ENCODE measurements around the gene SYTL2. TPM values are rescaled to one million over a fixed set of nuclear protein-coding genes. Genes with fewer than 3 reads are reported as not detected.

The SYTL2 gene
- polyA plus RNA-seq, 1 donor from 2014 or later, result 2.3 TPM

DNA sequence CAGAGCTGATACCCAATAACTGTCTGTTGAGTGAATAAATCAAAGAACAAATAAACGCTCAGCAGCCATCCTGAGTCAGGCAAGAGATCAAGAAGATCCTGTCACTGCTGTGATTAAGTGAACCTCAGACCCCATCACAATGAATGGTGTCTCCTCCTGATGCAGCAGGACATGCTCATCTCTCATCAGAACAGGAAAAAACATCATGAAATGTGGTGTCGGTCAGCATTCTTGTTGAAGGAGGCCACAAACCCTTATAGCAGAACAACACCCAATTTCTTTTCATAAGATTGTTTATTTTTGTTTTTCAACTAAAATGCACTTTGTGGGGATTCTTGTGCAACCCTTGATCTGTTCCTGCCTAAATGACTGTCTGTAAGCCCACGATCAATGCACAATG, 60.3 kb downstream of the SYTL2 start:
- Histone ChIP-seq H3K4me3 (ENCODE audit: low read length) (no peak overlapping the region), H4K20me1 (ENCODE audit: insufficient read depth) (no peaks in the 10 kb centered on the region), H3K9me2 (ENCODE audit: insufficient read depth, low read length) (no peaks in the 10 kb centered on the region), H3K36me3 (ENCODE audit: insufficient read depth, low read length) (no peaks in the 10 kb centered on the region), H3F3A (ENCODE audit: insufficient read depth, low read length, poor library complexity, severe bottlenecking) (no peaks in the 10 kb centered on the region), H3K27ac (ENCODE audit: low read length) (no peak overlapping the region), H3K79me2 (replicated peaks; ENCODE audit: insufficient read depth, low read length) (no peaks in the 10 kb centered on the region), H3K9me3 (ENCODE audit: low read length) (no peaks in the 10 kb centered on the region), H3K9ac (ENCODE audit: low read length) (no peak overlapping the region), H3K27me3 (ENCODE audit: insufficient read depth, low read depth, low read length) (no peaks in the 10 kb centered on the region), H2AFZ (ENCODE audit: low read depth, low read length) (no peak overlapping the region), H3K4me2 (ENCODE audit: low read length) (no peak overlapping the region)
- TF ChIP-seq, protein P1, sequence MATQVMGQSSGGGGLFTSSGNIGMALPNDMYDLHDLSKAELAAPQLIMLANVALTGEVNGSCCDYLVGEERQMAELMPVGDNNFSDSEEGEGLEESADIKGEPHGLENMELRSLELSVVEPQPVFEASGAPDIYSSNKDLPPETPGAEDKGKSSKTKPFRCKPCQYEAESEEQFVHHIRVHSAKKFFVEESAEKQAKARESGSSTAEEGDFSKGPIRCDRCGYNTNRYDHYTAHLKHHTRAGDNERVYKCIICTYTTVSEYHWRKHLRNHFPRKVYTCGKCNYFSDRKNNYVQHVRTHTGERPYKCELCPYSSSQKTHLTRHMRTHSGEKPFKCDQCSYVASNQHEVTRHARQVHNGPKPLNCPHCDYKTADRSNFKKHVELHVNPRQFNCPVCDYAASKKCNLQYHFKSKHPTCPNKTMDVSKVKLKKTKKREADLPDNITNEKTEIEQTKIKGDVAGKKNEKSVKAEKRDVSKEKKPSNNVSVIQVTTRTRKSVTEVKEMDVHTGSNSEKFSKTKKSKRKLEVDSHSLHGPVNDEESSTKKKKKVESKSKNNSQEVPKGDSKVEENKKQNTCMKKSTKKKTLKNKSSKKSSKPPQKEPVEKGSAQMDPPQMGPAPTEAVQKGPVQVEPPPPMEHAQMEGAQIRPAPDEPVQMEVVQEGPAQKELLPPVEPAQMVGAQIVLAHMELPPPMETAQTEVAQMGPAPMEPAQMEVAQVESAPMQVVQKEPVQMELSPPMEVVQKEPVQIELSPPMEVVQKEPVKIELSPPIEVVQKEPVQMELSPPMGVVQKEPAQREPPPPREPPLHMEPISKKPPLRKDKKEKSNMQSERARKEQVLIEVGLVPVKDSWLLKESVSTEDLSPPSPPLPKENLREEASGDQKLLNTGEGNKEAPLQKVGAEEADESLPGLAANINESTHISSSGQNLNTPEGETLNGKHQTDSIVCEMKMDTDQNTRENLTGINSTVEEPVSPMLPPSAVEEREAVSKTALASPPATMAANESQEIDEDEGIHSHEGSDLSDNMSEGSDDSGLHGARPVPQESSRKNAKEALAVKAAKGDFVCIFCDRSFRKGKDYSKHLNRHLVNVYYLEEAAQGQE (IDR thresholded peaks at IDR 0.05; ENCODE audit: borderline replicate concordance), result no peak
- TF ChIP-seq MXI1 (conservative IDR thresholded peaks at IDR 0.05; ENCODE audit: poor library complexity, severe bottlenecking) (no peak), SMC3 (conservative IDR thresholded peaks at IDR 0.05; ENCODE audit: poor library complexity) (no peak), TAF1 (IDR thresholded peaks at IDR 0.05; ENCODE audit: low read depth) (no peak), POLR2AphosphoS5 (IDR thresholded peaks at IDR 0.05) (no peak), EP300 (conservative IDR thresholded peaks at IDR 0.05; ENCODE audit: poor library complexity, severe bottlenecking) (no peak), RAD21 (conservative IDR thresholded peaks at IDR 0.05) (no peak), EZH2 (IDR thresholded peaks at IDR 0.05; ENCODE audit: borderline replicate concordance, insufficient read depth, low read length, poor library complexity, severe bottlenecking) (no peak)
- TF ChIP-seq, protein P2, sequence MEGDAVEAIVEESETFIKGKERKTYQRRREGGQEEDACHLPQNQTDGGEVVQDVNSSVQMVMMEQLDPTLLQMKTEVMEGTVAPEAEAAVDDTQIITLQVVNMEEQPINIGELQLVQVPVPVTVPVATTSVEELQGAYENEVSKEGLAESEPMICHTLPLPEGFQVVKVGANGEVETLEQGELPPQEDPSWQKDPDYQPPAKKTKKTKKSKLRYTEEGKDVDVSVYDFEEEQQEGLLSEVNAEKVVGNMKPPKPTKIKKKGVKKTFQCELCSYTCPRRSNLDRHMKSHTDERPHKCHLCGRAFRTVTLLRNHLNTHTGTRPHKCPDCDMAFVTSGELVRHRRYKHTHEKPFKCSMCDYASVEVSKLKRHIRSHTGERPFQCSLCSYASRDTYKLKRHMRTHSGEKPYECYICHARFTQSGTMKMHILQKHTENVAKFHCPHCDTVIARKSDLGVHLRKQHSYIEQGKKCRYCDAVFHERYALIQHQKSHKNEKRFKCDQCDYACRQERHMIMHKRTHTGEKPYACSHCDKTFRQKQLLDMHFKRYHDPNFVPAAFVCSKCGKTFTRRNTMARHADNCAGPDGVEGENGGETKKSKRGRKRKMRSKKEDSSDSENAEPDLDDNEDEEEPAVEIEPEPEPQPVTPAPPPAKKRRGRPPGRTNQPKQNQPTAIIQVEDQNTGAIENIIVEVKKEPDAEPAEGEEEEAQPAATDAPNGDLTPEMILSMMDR (IDR thresholded peaks at IDR 0.05; ENCODE audit: poor library complexity, severe bottlenecking), result no peak

DNA sequence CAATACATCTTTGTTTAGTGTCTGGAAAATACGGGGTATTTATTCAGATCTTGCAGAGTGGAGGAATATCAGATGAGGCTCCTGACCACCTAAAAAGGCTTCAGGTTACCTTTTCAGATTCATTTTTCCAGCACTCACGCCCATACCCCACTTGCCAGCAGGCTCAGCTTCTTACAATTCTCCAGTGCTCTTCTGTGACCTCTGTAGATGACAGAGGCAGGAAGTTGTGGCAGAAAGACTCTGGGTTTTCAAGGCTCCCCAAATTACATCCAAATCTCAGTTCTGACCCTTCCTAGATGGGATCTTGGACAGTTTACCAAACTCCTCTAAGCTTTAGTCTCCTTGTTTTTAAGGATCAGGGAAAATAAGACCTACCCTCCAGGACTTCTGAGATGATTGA, 61.1 kb downstream of the SYTL2 start:
- no peaks in the 10 kb centered on the region for H3K27me3 ChIP-seq (ENCODE audit: insufficient read depth, low read depth, low read length)
- H3K36me3 ChIP-seq (ENCODE audit: insufficient read depth, low read length), result no peaks in the 10 kb centered on the region
- no peak overlapping the region for H3K4me2 ChIP-seq (ENCODE audit: low read length)
- H4K20me1 ChIP-seq (ENCODE audit: insufficient read depth), result no peaks in the 10 kb centered on the region
- H3K9ac ChIP-seq (ENCODE audit: low read length), result no peak overlapping the region
- no peak for TF ChIP-seq EP300 (conservative IDR thresholded peaks at IDR 0.05; ENCODE audit: poor library complexity, severe bottlenecking)
- TF ChIP-seq, protein P2 (IDR thresholded peaks at IDR 0.05; ENCODE audit: poor library complexity, severe bottlenecking), result no peak
- H2AFZ ChIP-seq (ENCODE audit: low read depth, low read length), result no peak overlapping the region
- no peak overlapping the region for H3K27ac ChIP-seq (ENCODE audit: low read length)
- no peaks in the 10 kb centered on the region for H3F3A ChIP-seq (ENCODE audit: insufficient read depth, low read length, poor library complexity, severe bottlenecking)
- H3K9me3 ChIP-seq (ENCODE audit: low read length), result no peaks in the 10 kb centered on the region
- no peak overlapping the region for H3K4me3 ChIP-seq (ENCODE audit: low read length)
- H3K79me2 ChIP-seq (replicated peaks; ENCODE audit: insufficient read depth, low read length), result no peaks in the 10 kb centered on the region
- H3K9me2 ChIP-seq (ENCODE audit: insufficient read depth, low read length), result no peaks in the 10 kb centered on the region

Data from neural cell (in vitro differentiated cells).